Adrenal gland (tissue), 5 donors: ENCODE measurements around the gene NF1.

Source experiments
- CTCF ChIP-seq, 6 experiments: fragments of 450-650 bp in 4 of 6; fragments of 200-600 bp in 2 of 6; sonication (generic) in 1 of 6; IDR thresholded peaks; 1 replicate in 5 of 6; 2 replicates in 1 of 6; pipeline versions ENCODE4 v1.5.1 to v1.8.0; 2016 to 2021; ENCODE audit warnings: antibody characterized with exemption in 6 of 6, mild to moderate bottlenecking in 2 of 6, moderate library complexity in 1 of 6
- POLR2A ChIP-seq, 2 donors: fragments of 450-650 bp; IDR thresholded peaks; one replicate each; pipeline ENCODE4 v1.6.1; 2017; ENCODE audit warnings: antibody characterized with exemption in 2 of 2, mild to moderate bottlenecking in 2 of 2, moderate library complexity in 1 of 2
- donor health status: DM: no; HTN: no; CAD: no.

- TF ChIP-seq CTCF (IDR thresholded peaks at IDR 0.05) (no peak), POLR2A (IDR thresholded peaks at IDR 0.05) (no peak)
These were observed 68.5 kb downstream of the NF1 start for GRCh38 chr17:31163091-31163781.
